GM23338 (cell line): ENCODE results near the gene ZNF532. TPM values are rescaled to one million over a fixed set of nuclear protein-coding genes. Genes with fewer than 3 reads are reported as not detected.

Experiments used
- ATAC-seq: fragments of 200-7000 bp; cut with Tn5 transposase; 3 replicates; pipeline ENCODE4 v1.9.1; 2020
- DNase-seq: peaks from one replicate; pipeline ENCODE4 v3.0.0-alpha.2; 2015; ENCODE audit warnings: low spot score
- H2AFZ ChIP-seq: fragments of 200-600 bp; sonication (generic); 2 replicates; pipeline ENCODE4 v1.8.0; 2016; ENCODE audit warnings: antibody characterized with exemption, mild to moderate bottlenecking, moderate library complexity
- H3F3A ChIP-seq: fragments of 200-600 bp; sonication (generic); replicated peaks from 2 replicates; pipeline ENCODE4 v1.8.0; 2017; ENCODE audit warnings: antibody characterized with exemption, mixed run types, low read depth
- H3K27ac ChIP-seq: fragments of 200-600 bp; sonication (generic); 2 replicates; pipeline ENCODE4 v1.6.1; 2016; ENCODE audit warnings: low read depth
- H3K27me3 ChIP-seq: fragments of 200-600 bp; sonication (generic); 2 replicates; pipeline ENCODE4 v1.8.0; 2016; ENCODE audit warnings: mild to moderate bottlenecking, mixed run types, moderate library complexity; ENCODE audit not compliant: insufficient read depth
- H3K36me3 ChIP-seq: fragments of 200-600 bp; sonication (generic); 2 replicates; pipeline ENCODE4 v1.8.0; 2016; ENCODE audit warnings: mild to moderate bottlenecking; ENCODE audit not compliant: insufficient read depth
- H3K4me1 ChIP-seq: fragments of 200-600 bp; sonication (generic); 2 replicates; pipeline ENCODE4 v1.8.0; 2016; ENCODE audit warnings: mild to moderate bottlenecking, moderate library complexity; ENCODE audit not compliant: insufficient read depth
- H3K4me2 ChIP-seq: fragments of 200-600 bp; sonication (generic); 2 replicates; pipeline ENCODE4 v1.7.1; 2017; ENCODE audit warnings: mixed run types
- H3K4me3 ChIP-seq: fragments of 200-600 bp; sonication (generic); 2 replicates; pipeline ENCODE4 v1.6.1; 2016; ENCODE audit warnings: mixed run types
- H3K79me2 ChIP-seq: fragments of 200-600 bp; sonication (generic); replicated peaks from 2 replicates; pipeline ENCODE4 v1.8.0; 2017; ENCODE audit warnings: mild to moderate bottlenecking; ENCODE audit not compliant: insufficient read depth
- H3K9me2 ChIP-seq: fragments of 200-600 bp; sonication (generic); 2 replicates; pipeline ENCODE4 v1.8.0; 2017; ENCODE audit not compliant: insufficient read depth
- H4K20me1 ChIP-seq: fragments of 200-600 bp; sonication (generic); replicated peaks from 2 replicates; pipeline ENCODE4 v1.8.0; 2017; ENCODE audit warnings: mild to moderate bottlenecking; ENCODE audit not compliant: insufficient read depth
- H3K27ac Mint-ChIP-seq: 2 replicates; pipeline ENCODE4 v1.8.0; 2020; ENCODE audit warnings: inconsistent platforms, mild to moderate bottlenecking, moderate library complexity, mixed read lengths
- H3K27me3 Mint-ChIP-seq: 3 replicates; pipeline ENCODE4 v1.8.0; 2022; ENCODE audit warnings: low read depth, mild to moderate bottlenecking, moderate library complexity, mixed read lengths, inconsistent platforms; ENCODE audit not compliant: insufficient read depth, poor library complexity
- H3K36me3 Mint-ChIP-seq: 3 replicates; pipeline ENCODE4 v1.8.0; 2021; ENCODE audit warnings: low read depth, mild to moderate bottlenecking, inconsistent platforms, moderate library complexity, mixed read lengths
- H3K4me1 Mint-ChIP-seq: 3 replicates; pipeline ENCODE4 v1.8.0; 2020; ENCODE audit warnings: mild to moderate bottlenecking, inconsistent platforms, mixed read lengths
- H3K4me3 Mint-ChIP-seq: 3 replicates; pipeline ENCODE4 v1.8.0; 2021; ENCODE audit warnings: moderate library complexity, mild to moderate bottlenecking, inconsistent platforms, mixed read lengths
- H3K9me3 Mint-ChIP-seq: 3 replicates; pipeline ENCODE4 v1.8.0; 2020; ENCODE audit warnings: moderate library complexity, mild to moderate bottlenecking, inconsistent platforms, mixed read lengths
- CREB1 ChIP-seq: fragments of 250-450 bp; sonication (Bioruptor Pico); IDR thresholded peaks from 2 replicates; pipeline ENCODE4 v1.5.0; 2020; ENCODE audit warnings: low read depth, mild to moderate bottlenecking, moderate library complexity
- CTCF ChIP-seq, 2 experiments: fragments of 200-600 bp in 1 of 2; sonication (generic) in 1 of 2; conservative IDR thresholded peaks; 2 replicates each; pipeline versions ENCODE4 v1.5.1 to v1.6.1; 2016 to 2017; ENCODE audit warnings: antibody characterized with exemption in 2 of 2, low read depth in 2 of 2, mild to moderate bottlenecking in 2 of 2, moderate library complexity in 1 of 2
- EZH2 ChIP-seq: fragments of 200-600 bp; sonication (generic); IDR thresholded peaks from one replicate; pipeline ENCODE4 v1.8.0; 2017; ENCODE audit warnings: antibody characterized with exemption, mild to moderate bottlenecking, low read depth; ENCODE audit not compliant: unreplicated experiment
- EZH2phosphoT487 ChIP-seq: fragments of 200-600 bp; sonication (generic); IDR thresholded peaks from one replicate; pipeline ENCODE4 v1.8.1; 2018; ENCODE audit warnings: antibody characterized with exemption; ENCODE audit not compliant: unreplicated experiment
- JUNB ChIP-seq: IDR thresholded peaks from one replicate; pipeline ENCODE4 v1.6.1; 2016; ENCODE audit warnings: antibody characterized with exemption; ENCODE audit not compliant: unreplicated experiment
- NANOG ChIP-seq: IDR thresholded peaks from 2 replicates; pipeline ENCODE4 v1.6.1; 2016; ENCODE audit warnings: antibody characterized with exemption, borderline replicate concordance
- POLR2AphosphoS5 ChIP-seq: IDR thresholded peaks from 2 replicates; pipeline ENCODE4 v1.6.1; 2016; ENCODE audit warnings: antibody characterized with exemption, low read depth
- REST ChIP-seq: IDR thresholded peaks from one replicate; pipeline ENCODE4 v1.6.1; 2018; ENCODE audit warnings: antibody characterized with exemption; ENCODE audit not compliant: unreplicated experiment
- STAT1 ChIP-seq: IDR thresholded peaks from one replicate; pipeline ENCODE4 v1.6.1; 2016; ENCODE audit warnings: antibody characterized with exemption; ENCODE audit not compliant: unreplicated experiment
- ZNF114 ChIP-seq: fragments of 250-450 bp; sonication (Bioruptor Pico); IDR thresholded peaks from 2 replicates; pipeline ENCODE4 v1.5.0; 2020; ENCODE audit warnings: mild to moderate bottlenecking, moderate library complexity
- ZNF331 ChIP-seq: fragments of 250-450 bp; sonication (Bioruptor Pico); IDR thresholded peaks from 2 replicates; pipeline ENCODE4 v1.5.0; 2020; ENCODE audit warnings: low read depth, mild to moderate bottlenecking, moderate library complexity
- polyA plus RNA-seq: library from polyadenylated mRNA; unstranded; fragments of >200 nt; fragmentation: Nextera tagmentation; extraction: Ambion mirVana; gene quantifications from 2 replicates; pipeline ENCODE4 v1.2.1, GENCODE V29; 2016
- total RNA-seq: library from RNA; depleted of rRNA; stranded (reverse); fragments of >200 nt; shearing (Covaris generic); gene quantifications from 2 replicates; pipeline ENCODE4 v1.2.3, GENCODE V29; 2014
- TF ChIP-seq, protein P1 (sequence below): IDR thresholded peaks from 2 replicates; pipeline ENCODE4 v1.6.1; 2016; ENCODE audit warnings: antibody characterized with exemption

ZNF532 gene
- total and polyA plus RNA-seq, 2 experiments from 2014 or later: 51.5 to 225 TPM

DNA sequence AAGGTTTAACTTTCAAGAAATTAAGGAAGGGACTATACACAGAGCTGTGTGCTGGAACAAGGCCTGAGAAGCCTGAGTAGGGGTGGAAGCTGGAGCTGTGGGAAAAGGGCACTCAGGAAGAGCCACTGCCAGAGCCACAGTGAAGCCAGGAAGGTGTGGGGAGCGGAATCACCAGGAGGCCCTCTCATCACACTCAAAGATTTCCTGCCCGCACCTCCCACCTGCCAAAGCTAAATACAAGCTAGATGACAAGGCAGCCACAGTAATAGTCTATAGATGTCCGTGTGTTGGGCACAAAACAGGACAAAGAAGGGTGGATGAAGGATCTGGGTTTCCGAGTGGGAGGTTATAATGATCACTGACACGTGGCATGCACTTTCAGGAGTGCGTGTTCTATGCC lies 126.0 kb downstream of the ZNF532 start:
- Histone ChIP-seq H3K79me2 (no peaks in the 10 kb centered on the region), H3K27me3 (no peaks in the 10 kb centered on the region), H3K27ac (0 out of 2 replicates have a peak overlapping the region, but pooled peaks have one; percentile 29), H3K4me1 (0 out of 2 replicates have a peak, but pooled peaks cover under 1% of the 10 kb centered on the region), H3F3A (peaks cover 6% of the 10 kb centered on the region; the same call in 1 of the 2 replicates), H2AFZ (no peak overlapping the region), H3K36me3 (no peaks in the 10 kb centered on the region), H4K20me1 (no peaks in the 10 kb centered on the region; the same call in 1 of the 2 replicates), H3K4me2 (no peak overlapping the region), H3K4me3 (no peak overlapping the region), H3K9me2 (no peaks in the 10 kb centered on the region)
- Mint-ChIP-seq H3K9me3 (peaks cover 5% of the 10 kb centered on the region; the same call in 2 of the 3 replicates), H3K27me3 (no peaks in the 10 kb centered on the region), H3K27ac (no peak overlapping the region), H3K36me3 (peaks cover 12% of the 10 kb centered on the region; the same call in 2 of the 3 replicates), H3K4me1 (peaks cover 3% of the 10 kb centered on the region; the same call in 1 of the 3 replicates), H3K4me3 (no peak overlapping the region)
- no peak for DNase-seq
- ATAC-seq: no peak
- no peak for TF ChIP-seq POLR2AphosphoS5
- 0 out of 4 replicates have a peak, but pooled peaks of 1 of the 2 experiments have one; percentile 7 for TF ChIP-seq CTCF (conservative IDR thresholded peaks at IDR 0.05; ENCODE audit: low read depth in 2 of 2)
- TF ChIP-seq ZNF331: no peak

DNA sequence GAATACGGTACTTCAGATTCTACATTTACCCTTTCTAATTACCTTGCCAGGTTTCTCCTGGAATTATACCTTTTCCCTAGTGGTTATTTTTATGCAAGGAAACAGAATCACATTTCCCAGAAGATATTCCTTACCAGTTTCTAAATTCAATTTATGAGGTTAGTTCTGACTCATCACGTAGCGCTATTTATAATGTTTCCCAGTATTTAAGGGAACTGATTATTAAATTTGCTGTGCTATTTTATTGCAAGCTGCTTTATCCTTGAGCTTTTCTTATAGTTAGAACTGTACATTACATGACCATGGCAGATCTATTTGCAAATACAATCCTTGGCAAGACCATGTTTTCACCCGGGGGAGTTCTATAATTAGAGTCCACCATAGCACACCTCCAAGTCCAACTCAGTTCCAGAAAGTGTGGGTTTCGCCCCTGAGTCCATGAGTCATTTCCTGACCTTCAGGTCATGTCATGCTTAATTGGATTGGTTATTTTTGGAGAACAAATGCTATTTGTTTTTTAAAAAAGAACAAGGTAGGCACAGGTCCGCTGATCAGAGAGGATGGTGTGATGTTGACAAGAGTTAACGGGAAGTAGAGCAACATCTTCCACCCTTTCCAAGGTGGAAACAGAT lies 126.6 kb downstream of the ZNF532 start:
- Histone ChIP-seq H4K20me1 (no peaks in the 10 kb centered on the region), H3K4me3 (no peak overlapping the region), H3K36me3 (no peaks in the 10 kb centered on the region), H3K27me3 (no peaks in the 10 kb centered on the region), H3K27ac (no peak overlapping the region), H3K4me2 (no peak overlapping the region), H3K79me2 (no peaks in the 10 kb centered on the region), H3K9me2 (no peaks in the 10 kb centered on the region), H2AFZ (no peak overlapping the region), H3K4me1 (peaks cover 6% of the 10 kb centered on the region), H3F3A (peaks cover 6% of the 10 kb centered on the region; the same call in 1 of the 2 replicates)
- no peaks in the 10 kb centered on the region for H3K27me3 Mint-ChIP-seq
- DNase-seq (no peak), ATAC-seq (no peak)
- peaks cover 7% of the 10 kb centered on the region; the same call in 2 of the 3 replicates for H3K36me3 Mint-ChIP-seq
- peaks cover 5% of the 10 kb centered on the region; the same call in 2 of the 3 replicates for H3K9me3 Mint-ChIP-seq
- no peak overlapping the region for H3K27ac Mint-ChIP-seq
- H3K4me1 Mint-ChIP-seq: peaks cover 7% of the 10 kb centered on the region; the same call in 2 of the 3 replicates
- no peak overlapping the region for H3K4me3 Mint-ChIP-seq
- TF ChIP-seq POLR2AphosphoS5 (no peak), EZH2phosphoT487 (no peak), STAT1 (no peak), ZNF114 (CRISPR knock-in tag) (no peak), REST (no peak), JUNB (no peak), CREB1 (CRISPR knock-in tag) (no peak), CTCF (conservative IDR thresholded peaks at IDR 0.05; ENCODE audit: low read depth in 2 of 2) (no peak), EZH2 (no peak), NANOG (no peak), ZNF331 (no peak)
- TF ChIP-seq, protein P1, sequence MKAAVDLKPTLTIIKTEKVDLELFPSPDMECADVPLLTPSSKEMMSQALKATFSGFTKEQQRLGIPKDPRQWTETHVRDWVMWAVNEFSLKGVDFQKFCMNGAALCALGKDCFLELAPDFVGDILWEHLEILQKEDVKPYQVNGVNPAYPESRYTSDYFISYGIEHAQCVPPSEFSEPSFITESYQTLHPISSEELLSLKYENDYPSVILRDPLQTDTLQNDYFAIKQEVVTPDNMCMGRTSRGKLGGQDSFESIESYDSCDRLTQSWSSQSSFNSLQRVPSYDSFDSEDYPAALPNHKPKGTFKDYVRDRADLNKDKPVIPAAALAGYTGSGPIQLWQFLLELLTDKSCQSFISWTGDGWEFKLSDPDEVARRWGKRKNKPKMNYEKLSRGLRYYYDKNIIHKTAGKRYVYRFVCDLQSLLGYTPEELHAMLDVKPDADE: no peak
